ENCODE data around the gene LDB3. TPM values are rescaled to one million over a fixed set of nuclear protein-coding genes. Genes with fewer than 3 reads are reported as not detected.

The LDB3 gene
- total RNA-seq, 1 donor from 2014 or later = 4.7 TPM

GRCh38 chr10:86685893-86686632 lies 17.8 kb downstream of the LDB3 start:
- no peaks in the 10 kb centered on the region for H3K36me3 ChIP-seq
- no peaks in the 10 kb centered on the region for H3K27me3 ChIP-seq
- no peak for DNase-seq (ENCODE audit: extremely low spot score in 2 of 2)
- no peak overlapping the region for H3K4me3 ChIP-seq
- H3K9me3 ChIP-seq = no peaks in the 10 kb centered on the region
- H3K27ac ChIP-seq = peak overlapping the region; percentile 83
- intact Hi-C loops (cut with DNase I) = loop anchor here (5.0 kb wide), 1 partner anchor 216 kb away; no protein-coding TSS in a partner anchor
- H3K4me1 ChIP-seq = peaks cover 6% of the 10 kb centered on the region
- no peak for TF ChIP-seq POLR2AphosphoS5 (IDR thresholded peaks at IDR 0.05; ENCODE audit: insufficient read depth in 1 of 2, low read depth in 1 of 2)
- no peak for TF ChIP-seq POLR2A (IDR thresholded peaks at IDR 0.05)
- TF ChIP-seq CTCF (IDR thresholded peaks at IDR 0.05) = no peak

GRCh38 chr10:86686972-86687371 lies 18.7 kb downstream of the LDB3 start:
- no peaks in the 10 kb centered on the region for H3K27me3 ChIP-seq
- no peaks in the 10 kb centered on the region for H3K36me3 ChIP-seq
- H3K4me3 ChIP-seq = no peak overlapping the region
- H3K9me3 ChIP-seq = no peaks in the 10 kb centered on the region
- no peak for TF ChIP-seq POLR2AphosphoS5 (IDR thresholded peaks at IDR 0.05; ENCODE audit: insufficient read depth in 1 of 2, low read depth in 1 of 2)
- no peak for TF ChIP-seq CTCF (IDR thresholded peaks at IDR 0.05)
- no peak for TF ChIP-seq POLR2A (IDR thresholded peaks at IDR 0.05)
- peaks cover 6% of the 10 kb centered on the region for H3K4me1 ChIP-seq
- intact Hi-C loops (cut with DNase I) = loop anchor here (5.0 kb wide), 1 partner anchor 215 kb away; no protein-coding TSS in a partner anchor
- no peak for DNase-seq (ENCODE audit: extremely low spot score in 2 of 2)
- H3K27ac ChIP-seq = no peak overlapping the region

- intact Hi-C loops (cut with DNase I) = loop anchor here (5.0 kb wide), 1 partner anchor 215 kb away; no protein-coding TSS in a partner anchor
- no peaks in the 10 kb centered on the region for H3K9me3 ChIP-seq
- no peaks in the 10 kb centered on the region for H3K27me3 ChIP-seq
- TF ChIP-seq POLR2A (IDR thresholded peaks at IDR 0.05) (no peak), CTCF (IDR thresholded peaks at IDR 0.05) (no peak), POLR2AphosphoS5 (IDR thresholded peaks at IDR 0.05; ENCODE audit: insufficient read depth in 1 of 2, low read depth in 1 of 2) (no peak)
- H3K4me1 ChIP-seq = peaks cover 6% of the 10 kb centered on the region
- no peak for DNase-seq (ENCODE audit: extremely low spot score in 2 of 2)
- no peaks in the 10 kb centered on the region for H3K36me3 ChIP-seq
- no peak overlapping the region for H3K27ac ChIP-seq
- H3K4me3 ChIP-seq = no peak overlapping the region
These were observed 19.4 kb downstream of the LDB3 start for GRCh38 chr10:86687750-86688149.

GRCh38 chr10:86688398-86688921 lies 20.1 kb downstream of the LDB3 start:
- Histone ChIP-seq H3K27ac (no peak overlapping the region), H3K4me1 (peaks cover 6% of the 10 kb centered on the region), H3K36me3 (no peaks in the 10 kb centered on the region), H3K9me3 (no peaks in the 10 kb centered on the region), H3K27me3 (no peaks in the 10 kb centered on the region), H3K4me3 (no peak overlapping the region)
- intact Hi-C loops (cut with DNase I) = loop anchor here (5.0 kb wide), 1 partner anchor 214 kb away; no protein-coding TSS in a partner anchor
- peak; percentile 47 to 76 (median 56) for TF ChIP-seq CTCF (IDR thresholded peaks at IDR 0.05)
- TF ChIP-seq POLR2A (IDR thresholded peaks at IDR 0.05) = no peak
- DNase-seq (ENCODE audit: extremely low spot score in 2 of 2) = no peak

- H3K27ac ChIP-seq = no peak overlapping the region
- DNase-seq (ENCODE audit: extremely low spot score in 2 of 2) = no peak
- no peaks in the 10 kb centered on the region for H3K27me3 ChIP-seq
- H3K4me1 ChIP-seq = peaks cover 6% of the 10 kb centered on the region
- no peaks in the 10 kb centered on the region for H3K9me3 ChIP-seq
- H3K4me3 ChIP-seq = no peak overlapping the region
- TF ChIP-seq POLR2AphosphoS5 (IDR thresholded peaks at IDR 0.05; ENCODE audit: insufficient read depth in 1 of 2, low read depth in 1 of 2) (no peak), POLR2A (IDR thresholded peaks at IDR 0.05) (no peak), CTCF (IDR thresholded peaks at IDR 0.05) (no peak)
- intact Hi-C loops (cut with DNase I) = loop anchor here (1.0 to 5.0 kb wide), 2 partner anchors 213 to 252 kb away; no protein-coding TSS in a partner anchor
- H3K36me3 ChIP-seq = no peaks in the 10 kb centered on the region
These were observed 20.8 kb downstream of the LDB3 start for GRCh38 chr10:86689146-86689545.
